NCI-H1048 (cell line): ENCODE data around the gene CYP4F11.
"Not testable (repeated sequence)": the region's sequence is repeated elsewhere in the genome, so short reads cannot be mapped to it uniquely, and the experiment has no call there.

Experiments used
- DNase-seq: peaks from one replicate; lab custom pipeline; 2025; lab: John Stamatoyannopoulos, UW

Gene CYP4F11

GRCh38 chr19:15922021-15922420 is 12.3 kb downstream of the CYP4F11 start:
- DNase-seq, result no peak

- DNase-seq, result no peak
These were observed 15.1 kb downstream of the CYP4F11 start for GRCh38 chr19:15919243-15919642.

DNA sequence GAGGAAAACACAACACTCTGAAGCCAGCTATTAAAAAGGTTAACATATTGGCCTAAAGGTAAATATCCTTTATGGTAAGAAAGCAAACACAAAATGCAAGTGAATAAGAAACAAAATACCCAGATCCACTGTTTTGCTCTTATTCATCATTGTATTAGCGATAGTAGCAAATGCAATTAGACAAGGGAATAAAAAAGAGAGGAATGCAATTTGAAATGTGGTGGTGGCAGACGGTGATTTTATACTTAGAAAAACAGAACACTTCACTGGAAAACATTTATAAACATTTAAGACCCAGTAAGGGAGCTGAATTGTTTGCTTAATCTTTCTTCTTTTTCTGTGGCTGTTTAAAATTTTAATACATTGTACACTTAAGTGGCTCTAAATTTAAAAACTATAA is 19.2 kb downstream of the CYP4F11 start:
- no peak for DNase-seq

DNA sequence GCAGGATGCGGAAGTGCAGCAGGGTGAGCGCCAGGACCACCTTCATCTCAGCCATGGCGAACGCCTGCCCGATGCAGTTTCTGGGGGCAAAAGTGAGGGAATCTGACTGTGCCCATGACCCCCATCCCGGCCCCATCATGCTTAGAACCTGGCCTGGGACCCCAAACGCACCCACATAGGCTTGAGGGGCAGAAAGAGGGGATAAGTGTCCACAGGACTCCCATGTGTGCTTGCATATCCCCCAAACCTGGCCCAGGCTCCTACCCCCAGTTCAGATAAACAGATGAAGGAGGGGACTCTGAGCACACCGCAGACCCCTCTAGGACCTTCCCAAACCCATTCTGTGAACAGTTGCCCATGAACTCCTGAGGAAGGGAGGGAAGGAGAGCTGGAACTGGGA is 20.5 kb downstream of the CYP4F11 start:
- no peak for DNase-seq

DNA sequence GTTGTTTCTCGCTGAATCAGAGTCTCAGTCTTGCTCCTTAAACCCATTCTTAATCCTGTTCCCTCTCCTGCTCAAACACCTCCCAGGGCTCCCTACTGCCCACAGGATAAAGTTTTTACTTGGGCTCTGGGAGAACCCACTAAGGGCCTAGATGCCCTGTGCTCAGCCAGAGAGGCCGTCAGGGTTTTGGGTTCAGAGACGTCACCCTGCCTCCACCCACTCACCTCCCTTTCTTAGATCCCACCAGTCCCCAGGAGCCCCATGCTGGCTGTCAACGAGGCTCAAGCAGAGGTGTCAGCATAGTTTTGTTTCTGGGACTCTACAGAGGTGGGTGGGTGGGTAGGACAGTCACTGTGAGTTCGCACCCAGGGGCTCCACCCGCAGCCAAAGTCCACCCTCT is 20.9 kb downstream of the CYP4F11 start:
- no peak for DNase-seq

GRCh38 chr19:15911599-15912235 is 22.6 kb downstream of the CYP4F11 start:
- no peak for DNase-seq

GRCh38 chr19:15905026-15905425 is 29.3 kb downstream of the CYP4F11 start:
- DNase-seq, result no peak

DNA sequence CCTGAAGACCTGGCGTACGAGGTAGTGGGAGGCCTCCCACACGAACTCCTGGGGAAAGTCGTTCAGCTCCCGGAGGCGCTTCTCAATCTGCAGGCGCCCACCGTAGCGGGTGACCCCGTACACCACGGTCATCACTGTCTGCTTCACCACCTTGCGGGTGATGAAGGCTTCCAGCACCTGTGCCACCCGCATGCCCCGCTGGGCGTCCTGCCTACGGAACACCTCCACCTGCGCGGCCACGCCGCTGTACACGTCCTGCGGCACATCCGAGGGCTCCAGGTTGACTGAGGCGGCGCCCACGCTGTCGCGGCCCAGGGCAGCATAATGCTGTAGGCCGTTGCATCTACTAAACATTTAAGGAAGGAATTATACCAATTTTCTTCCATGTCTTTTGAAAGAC is 31.4 kb downstream of the CYP4F11 start:
- not testable (repeated sequence) for DNase-seq

DNA sequence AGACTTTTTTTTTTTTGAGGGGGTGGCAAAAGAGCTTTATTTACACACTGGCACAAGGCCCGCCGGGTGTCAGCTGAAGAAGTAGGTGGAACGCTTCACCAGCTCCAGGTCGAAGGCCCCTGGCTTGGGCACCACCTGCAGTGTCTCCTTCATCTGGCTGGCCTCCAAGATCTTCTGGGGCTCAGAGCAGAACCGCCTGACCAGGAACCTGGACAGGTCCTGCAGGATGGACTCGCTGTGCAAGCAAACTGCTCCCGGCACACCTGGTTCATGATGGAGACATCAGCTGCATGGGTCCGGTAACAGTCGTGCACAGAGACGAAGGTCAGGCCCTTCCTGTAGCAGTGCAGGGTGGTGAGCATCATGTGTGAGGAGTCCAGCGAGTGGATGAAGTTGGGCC is 32.1 kb downstream of the CYP4F11 start:
- no peak for DNase-seq

DNA sequence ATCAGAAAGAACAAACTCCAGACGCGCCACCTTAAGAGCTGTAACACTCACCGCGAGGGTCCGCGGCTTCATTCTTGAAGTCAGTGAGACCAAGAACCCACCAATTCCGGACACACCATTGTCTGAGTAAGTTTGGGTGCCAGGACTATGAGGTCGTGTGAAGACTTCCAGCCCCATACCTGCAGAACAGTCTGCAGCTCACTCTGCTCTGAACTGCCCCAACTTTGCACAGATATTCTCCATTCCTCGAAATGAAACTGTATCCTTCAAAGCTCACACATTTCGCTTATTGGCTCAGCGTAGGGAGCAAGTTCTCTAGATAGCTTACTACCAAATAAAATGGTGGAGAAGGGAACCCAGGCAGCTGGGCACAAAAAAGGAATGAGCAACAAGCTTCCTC is 33.8 kb downstream of the CYP4F11 start:
- DNase-seq, result no peak

DNA sequence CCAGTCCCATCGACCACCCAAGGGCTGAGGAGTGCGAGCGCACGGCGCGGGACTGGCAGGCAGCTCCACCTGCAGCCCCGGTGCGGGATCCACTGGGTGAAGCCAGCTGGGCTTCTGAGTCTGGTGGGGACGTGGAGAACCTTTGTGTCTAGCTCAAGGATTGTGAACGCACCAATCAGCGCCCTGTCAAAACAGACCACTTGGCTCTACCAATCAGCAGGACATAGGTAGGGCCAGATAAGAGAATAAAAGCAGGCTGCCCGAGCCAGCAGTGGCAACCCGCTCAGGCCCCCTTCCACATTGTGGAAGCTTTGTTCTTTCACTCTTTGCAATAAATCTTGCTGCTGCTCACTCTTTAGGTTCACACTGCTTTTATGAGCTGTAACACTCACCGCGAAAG is 34.3 kb downstream of the CYP4F11 start:
- not testable (repeated sequence) for DNase-seq

- not testable (repeated sequence) for DNase-seq
These were observed 34.8 kb downstream of the CYP4F11 start for GRCh38 chr19:15899561-15899960.

DNA sequence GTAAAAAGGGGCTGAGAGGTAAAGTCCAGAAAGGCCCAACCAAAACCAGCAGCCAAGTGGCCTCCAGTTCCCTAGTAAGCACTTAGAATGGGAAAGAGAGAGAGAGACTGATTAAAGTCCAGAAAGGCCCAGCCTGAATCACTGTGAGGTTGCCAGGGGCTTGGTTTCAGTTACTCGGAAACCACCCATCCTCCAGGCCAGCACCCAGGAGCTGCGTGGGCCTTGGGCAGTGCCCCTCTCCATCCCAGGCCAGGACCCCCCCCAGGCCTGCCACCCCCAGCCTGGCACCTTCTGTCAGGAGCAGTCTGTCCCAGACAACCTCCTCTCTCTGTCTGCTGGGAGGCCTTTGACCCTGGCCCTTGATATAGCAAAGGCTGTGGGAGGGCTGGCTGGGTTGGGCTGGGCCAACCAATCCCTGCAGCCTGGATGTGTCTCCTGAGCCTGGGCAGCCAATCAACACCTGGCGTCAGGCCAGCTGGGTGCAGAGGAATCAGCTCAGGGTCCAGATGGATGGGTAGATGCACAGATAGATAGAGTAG is 36.5 kb downstream of the CYP4F11 start, which contains the start of gene CYP4F2:
TSS of gene CYP4F2 (minus strand) at position 337 of the 539 bp plus-strand sequence. CDS start 463 bp downstream, outside the sequence.
- DNase-seq, result no peak

DNA sequence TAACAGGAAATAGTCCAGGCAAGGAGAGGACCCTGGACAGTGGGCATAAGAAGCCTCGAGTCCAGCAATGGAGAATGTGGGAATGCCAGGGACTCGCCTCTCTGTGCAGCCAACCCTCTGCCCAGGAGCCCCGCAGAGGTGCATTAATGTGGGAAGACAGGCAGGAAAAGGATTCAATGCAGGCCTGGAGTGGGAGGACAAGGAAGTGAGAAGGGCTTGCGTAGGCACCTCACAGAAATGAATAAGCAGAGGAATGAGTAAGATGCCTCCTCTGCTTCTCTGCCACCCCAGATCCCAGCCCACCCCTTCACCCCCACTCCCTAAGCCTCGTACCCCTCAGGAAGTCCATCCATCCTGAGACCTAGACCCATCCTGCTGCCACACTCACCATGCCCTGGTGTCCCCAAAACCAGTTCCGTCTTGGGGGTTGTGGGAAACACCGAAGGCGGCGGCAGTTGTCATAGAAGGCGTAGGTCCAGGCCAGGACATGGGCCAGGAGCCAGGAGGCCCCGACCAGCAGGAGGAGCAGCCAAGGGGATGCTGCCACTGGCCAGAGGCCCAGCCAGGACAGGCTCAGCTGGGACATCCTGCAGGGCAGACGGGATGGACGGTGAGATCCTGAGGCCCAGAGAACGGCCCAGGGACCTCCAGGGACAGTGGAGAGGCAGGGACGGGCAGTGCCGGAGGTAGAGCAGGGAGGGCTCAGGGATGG is 37.1 kb downstream of the CYP4F11 start:
- DNase-seq, result no peak

DNA sequence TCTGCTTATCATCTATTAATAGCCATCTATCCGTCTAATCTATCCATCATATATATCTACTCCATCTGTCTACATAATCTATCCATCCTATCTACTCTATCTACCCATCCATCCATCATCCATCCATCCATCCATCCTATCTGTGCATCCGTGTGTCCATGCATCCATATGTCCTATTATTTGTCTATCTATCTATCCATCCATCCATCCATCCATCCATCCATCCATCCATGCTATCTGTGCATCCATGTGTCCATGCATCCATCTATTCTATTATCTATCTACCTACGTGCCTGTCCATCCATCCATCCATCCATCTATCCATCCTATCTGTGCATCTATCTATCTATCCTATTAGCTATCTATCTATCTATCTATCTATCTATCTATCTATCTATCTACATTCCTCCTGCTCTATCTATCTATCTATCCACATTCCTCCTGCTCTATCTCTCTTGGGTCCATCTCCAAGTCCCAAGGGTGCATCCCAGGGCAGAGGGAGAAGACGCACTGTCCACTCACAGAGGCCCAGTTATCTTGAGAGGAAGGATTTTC is 38.4 kb downstream of the CYP4F11 start:
- no peak for DNase-seq

- DNase-seq, result no peak
These were observed 40.0 kb downstream of the CYP4F11 start for GRCh38 chr19:15894359-15894758.

DNA sequence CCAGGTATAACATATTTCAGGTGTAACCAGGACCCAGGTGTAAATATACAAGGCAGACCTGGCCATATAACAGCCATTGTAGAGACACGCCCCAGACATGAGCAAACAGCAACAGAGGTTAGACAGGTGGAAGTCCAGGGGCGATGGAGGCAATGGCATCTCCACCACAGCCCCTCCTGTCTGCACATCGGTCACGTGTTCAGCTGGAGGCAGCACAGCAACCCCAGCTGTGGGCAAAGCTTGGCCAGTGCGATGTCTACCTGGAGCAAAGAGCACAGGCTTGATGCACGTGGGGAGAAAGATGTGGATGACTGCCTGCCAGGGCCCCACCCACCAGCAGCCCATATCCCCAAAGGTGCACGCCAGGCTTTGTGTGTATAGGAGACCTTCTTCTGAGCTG is 40.9 kb downstream of the CYP4F11 start:
- no peak for DNase-seq

GRCh38 chr19:15892012-15892411 is 42.3 kb downstream of the CYP4F11 start:
- no peak for DNase-seq

DNA sequence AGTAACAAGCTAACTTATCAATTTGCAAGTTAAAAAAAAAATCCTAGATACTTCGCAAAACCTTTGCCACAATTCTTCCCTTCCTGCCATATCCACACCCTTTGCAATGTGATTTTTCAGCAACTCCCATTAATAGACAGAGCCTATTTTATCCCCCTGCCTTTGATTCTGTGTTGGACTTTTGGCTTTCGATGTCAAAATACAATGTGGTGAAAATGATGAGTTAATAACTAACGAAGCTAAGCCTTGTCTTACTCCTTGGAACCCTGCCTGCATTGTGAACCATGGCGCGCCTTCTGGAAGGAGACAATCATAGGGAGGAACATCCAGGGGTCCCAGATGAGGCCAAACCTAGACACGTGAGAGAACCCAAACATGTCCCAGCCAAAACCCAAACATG is 42.9 kb downstream of the CYP4F11 start:
- no peak for DNase-seq

DNA sequence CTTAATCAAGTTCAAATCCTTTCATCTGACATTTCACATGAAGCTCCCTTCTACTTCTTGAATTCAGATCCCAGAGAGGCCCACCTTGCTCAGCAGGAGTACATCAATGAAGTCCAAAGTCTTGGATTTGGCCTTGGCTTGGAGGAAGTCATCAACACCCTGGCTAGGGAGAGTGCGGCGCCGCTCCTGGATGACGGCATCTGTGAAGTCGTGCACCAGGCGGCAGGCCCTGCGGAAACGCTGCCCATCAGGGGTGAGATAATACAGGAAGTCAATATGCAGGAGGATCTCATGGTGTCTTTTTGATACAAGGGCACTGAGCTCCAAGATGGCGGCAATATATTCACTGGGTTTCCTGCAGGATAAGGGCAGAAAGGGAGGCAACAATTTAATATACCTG is 45.0 kb downstream of the CYP4F11 start:
- DNase-seq, result not testable (repeated sequence)

- no peak for DNase-seq
These were observed 48.4 kb downstream of the CYP4F11 start for GRCh38 chr19:15885919-15886318.

DNA sequence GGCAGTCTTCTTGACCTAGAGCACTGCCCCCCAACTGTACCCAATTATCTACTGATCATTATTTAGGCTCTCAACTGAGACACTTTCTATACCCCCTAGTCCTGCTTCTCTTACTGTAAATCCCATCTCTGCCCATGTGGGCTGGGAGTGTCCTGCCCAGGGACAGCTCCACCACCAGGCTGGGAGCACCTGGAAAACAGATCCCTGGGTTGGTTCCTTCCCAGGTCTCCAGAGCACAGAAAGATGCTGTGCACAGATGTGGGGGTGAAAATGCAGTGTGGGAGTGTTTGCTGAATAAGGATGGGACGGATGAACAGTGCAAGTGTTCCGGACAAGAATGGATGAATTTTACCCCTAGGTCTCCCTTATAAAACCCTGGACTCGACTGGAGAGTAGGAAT is 49.2 kb downstream of the CYP4F11 start:
- no peak for DNase-seq

DNA sequence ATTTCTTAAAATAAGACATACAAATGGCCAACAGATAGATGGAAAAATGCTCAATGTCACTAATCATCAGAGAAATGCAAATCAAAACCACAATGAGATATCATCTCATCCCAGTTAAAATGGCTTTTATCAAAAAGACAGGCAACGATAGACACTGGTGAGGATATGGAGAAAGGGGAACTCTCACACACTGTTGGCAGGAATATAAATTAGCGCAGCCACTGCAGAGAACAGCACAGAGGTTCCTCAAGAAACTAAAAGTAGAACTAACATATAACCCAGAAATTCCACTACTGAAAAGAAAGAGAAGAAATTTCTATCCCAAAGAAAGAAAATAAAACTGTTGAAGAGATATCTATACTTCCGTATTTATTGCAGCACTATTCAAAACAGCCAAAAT is 51.0 kb downstream of the CYP4F11 start:
- not testable (repeated sequence) for DNase-seq
